Central memory CD8-positive, alpha-beta T cell (primary cell): ENCODE results near the gene HOXA5.

ENCODE experiments used
- ATAC-seq: fragments of 150-1000 bp; cut with Tn5 transposase; replicated peaks from 2 replicates; pipeline ENCODE4 v1.10.0; 2022; ENCODE audit warnings: mild to moderate bottlenecking, moderate FRiP score, moderate number of reproducible peaks; ENCODE audit not compliant: poor library complexity, severe bottlenecking; ENCODE audit errors: extremely low read depth
- DNase-seq, 2 donors: peaks; one replicate each; pipeline ENCODE4 v3.0.0; 2021; ENCODE audit warnings: low spot score in 2 of 2
- H3K27ac Mint-ChIP-seq: one replicate; pipeline ENCODE4 v1.8.0; 2022; ENCODE audit warnings: low read depth, mild to moderate bottlenecking, moderate library complexity, mixed read lengths
- H3K27me3 Mint-ChIP-seq: one replicate; pipeline ENCODE4 v1.8.0; 2022; ENCODE audit warnings: mixed read lengths
- H3K36me3 Mint-ChIP-seq: one replicate; pipeline ENCODE4 v1.8.0; 2022; ENCODE audit warnings: mild to moderate bottlenecking, moderate library complexity, mixed read lengths; ENCODE audit not compliant: insufficient read depth
- H3K4me1 Mint-ChIP-seq: one replicate; pipeline ENCODE4 v1.8.0; 2022; ENCODE audit warnings: mixed read lengths
- H3K4me3 Mint-ChIP-seq: one replicate; pipeline ENCODE4 v1.8.0; 2022; ENCODE audit warnings: mild to moderate bottlenecking, moderate library complexity, mixed read lengths
- H3K9me3 Mint-ChIP-seq: one replicate; pipeline ENCODE4 v1.8.0; 2022; ENCODE audit warnings: mixed read lengths

HOXA5 gene

DNA sequence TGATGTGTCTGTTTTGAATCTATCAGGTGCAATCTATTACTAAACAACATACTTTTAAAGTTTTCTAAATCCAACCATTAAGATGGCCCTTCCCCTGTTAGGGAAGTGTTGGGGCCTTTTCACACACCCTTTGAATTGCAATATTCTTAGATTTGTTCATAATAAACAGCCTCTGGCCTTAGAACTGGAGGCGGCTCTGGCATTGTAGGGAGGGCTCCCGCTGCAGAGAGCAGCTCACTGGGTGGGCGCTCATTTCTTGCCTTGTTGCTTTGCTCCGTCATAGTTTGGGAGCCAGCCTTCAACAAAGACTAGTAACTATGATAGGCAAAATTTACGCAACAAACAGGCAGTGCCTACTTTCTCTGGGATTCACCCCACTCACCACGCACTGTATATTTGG lies 34.9 kb upstream of the HOXA5 start:
- no peak for DNase-seq
- peaks cover 77% of the 10 kb centered on the region for H3K27me3 Mint-ChIP-seq

DNA sequence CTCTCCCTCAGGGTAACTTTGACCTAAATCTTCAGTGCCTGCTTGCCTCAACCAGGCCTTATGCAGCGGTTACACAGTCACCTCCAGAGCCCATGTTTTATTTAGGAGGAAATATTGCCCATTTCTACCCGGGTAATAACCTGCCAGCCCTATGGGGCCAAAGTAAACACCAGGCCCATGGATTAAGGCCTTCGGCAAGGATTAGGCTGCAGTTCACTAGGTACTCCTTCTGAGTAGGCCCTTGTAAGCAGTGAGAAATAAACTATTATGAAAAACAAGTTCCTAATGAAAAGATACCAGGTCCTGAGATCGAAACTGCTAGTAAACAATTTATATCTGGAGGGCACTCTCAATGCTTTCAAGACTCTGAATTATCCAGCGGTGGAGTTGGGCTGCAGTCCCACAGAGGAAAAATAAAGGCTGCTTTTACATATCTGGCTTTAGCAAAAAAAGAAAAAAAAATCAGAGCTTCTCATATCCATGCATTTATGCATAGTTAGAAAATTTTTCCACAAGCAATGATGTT lies 34.4 kb upstream of the HOXA5 start:
- H3K27me3 Mint-ChIP-seq: peaks cover 73% of the 10 kb centered on the region
- no peak overlapping the region for H3K4me3 Mint-ChIP-seq
- peaks cover 11% of the 10 kb centered on the region for H3K4me1 Mint-ChIP-seq
- H3K36me3 Mint-ChIP-seq: peaks cover 7% of the 10 kb centered on the region
- no peaks in the 10 kb centered on the region for H3K9me3 Mint-ChIP-seq
- DNase-seq (no peak), ATAC-seq (no peak)
- H3K27ac Mint-ChIP-seq: no peak overlapping the region

More for the DNA sequence above, 34.9 kb upstream of the HOXA5 start:
- peaks cover 5% of the 10 kb centered on the region for H3K36me3 Mint-ChIP-seq
- no peaks in the 10 kb centered on the region for H3K9me3 Mint-ChIP-seq
- ATAC-seq: no peak
- no peak overlapping the region for H3K4me3 Mint-ChIP-seq
- H3K27ac Mint-ChIP-seq: no peak overlapping the region
- H3K4me1 Mint-ChIP-seq: peaks cover 11% of the 10 kb centered on the region

DNA sequence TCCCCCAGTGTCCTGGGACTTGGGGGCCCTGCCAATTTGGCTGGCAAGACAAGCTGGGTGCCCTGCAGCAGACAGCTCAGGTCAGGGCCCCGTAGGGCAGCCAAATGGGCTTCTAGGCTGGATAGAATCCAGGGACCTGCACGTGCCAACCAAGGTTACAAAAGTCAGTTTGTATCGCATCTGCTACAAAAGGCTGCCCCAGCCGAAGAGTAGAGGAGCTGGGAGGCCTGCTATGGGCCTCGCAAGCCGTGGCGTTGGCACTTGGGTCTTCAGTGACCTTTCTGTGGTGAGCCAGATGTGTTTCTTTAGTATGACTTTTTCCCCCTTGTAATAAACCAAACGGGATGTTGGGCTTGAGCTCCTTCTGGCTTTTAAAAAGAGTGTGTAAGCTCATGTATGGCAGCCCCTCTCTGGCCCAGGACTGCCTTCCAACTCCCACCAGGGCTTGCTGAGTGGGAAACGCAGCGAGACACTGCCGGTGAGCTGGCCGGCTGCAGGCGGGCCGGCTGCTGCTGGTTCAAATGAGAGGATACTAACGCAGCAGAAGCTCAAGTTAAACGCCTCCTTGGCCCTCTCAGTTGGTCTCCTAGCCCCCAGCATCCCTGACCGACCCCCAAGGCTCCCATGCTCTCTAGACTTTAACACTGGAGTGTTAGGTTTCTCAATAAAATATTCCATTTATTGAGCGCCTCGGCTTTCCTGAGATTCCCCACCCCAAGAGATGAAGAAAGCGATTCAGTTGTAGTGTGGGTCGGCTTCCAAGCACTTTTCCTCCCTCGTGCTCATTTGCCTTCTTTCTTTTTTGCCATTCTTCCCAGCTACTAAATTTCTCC lies 33.7 kb upstream of the HOXA5 start:
- no peak overlapping the region for H3K4me3 Mint-ChIP-seq
- peaks cover 73% of the 10 kb centered on the region for H3K27me3 Mint-ChIP-seq
- ATAC-seq (no peak), DNase-seq (no peak)
- no peak overlapping the region for H3K27ac Mint-ChIP-seq
- peaks cover 10% of the 10 kb centered on the region for H3K36me3 Mint-ChIP-seq
- peaks cover 16% of the 10 kb centered on the region for H3K4me1 Mint-ChIP-seq
- H3K9me3 Mint-ChIP-seq: no peaks in the 10 kb centered on the region

DNA sequence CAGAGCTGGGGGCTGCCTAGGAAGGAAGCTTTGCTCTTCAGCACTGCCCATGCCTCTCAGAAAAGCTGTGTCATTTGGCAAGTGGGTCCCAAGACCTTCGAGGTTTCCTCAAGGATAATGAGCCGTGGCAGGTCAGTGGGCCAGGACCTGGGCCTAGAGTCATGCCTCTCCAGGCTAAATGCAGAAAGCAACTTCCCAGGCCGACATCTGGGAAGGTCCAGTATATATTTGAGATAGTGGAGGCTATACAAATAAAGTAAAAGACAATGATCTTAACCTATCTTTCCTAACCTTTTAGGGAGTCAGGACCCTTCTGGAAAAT lies 33.0 kb upstream of the HOXA5 start:
- peaks cover 11% of the 10 kb centered on the region for H3K36me3 Mint-ChIP-seq
- no peak for ATAC-seq
- peaks cover 23% of the 10 kb centered on the region for H3K4me1 Mint-ChIP-seq
- no peaks in the 10 kb centered on the region for H3K9me3 Mint-ChIP-seq
- no peak overlapping the region for H3K4me3 Mint-ChIP-seq
- peaks cover 74% of the 10 kb centered on the region for H3K27me3 Mint-ChIP-seq
- H3K27ac Mint-ChIP-seq: no peak overlapping the region
- DNase-seq: no peak

DNA sequence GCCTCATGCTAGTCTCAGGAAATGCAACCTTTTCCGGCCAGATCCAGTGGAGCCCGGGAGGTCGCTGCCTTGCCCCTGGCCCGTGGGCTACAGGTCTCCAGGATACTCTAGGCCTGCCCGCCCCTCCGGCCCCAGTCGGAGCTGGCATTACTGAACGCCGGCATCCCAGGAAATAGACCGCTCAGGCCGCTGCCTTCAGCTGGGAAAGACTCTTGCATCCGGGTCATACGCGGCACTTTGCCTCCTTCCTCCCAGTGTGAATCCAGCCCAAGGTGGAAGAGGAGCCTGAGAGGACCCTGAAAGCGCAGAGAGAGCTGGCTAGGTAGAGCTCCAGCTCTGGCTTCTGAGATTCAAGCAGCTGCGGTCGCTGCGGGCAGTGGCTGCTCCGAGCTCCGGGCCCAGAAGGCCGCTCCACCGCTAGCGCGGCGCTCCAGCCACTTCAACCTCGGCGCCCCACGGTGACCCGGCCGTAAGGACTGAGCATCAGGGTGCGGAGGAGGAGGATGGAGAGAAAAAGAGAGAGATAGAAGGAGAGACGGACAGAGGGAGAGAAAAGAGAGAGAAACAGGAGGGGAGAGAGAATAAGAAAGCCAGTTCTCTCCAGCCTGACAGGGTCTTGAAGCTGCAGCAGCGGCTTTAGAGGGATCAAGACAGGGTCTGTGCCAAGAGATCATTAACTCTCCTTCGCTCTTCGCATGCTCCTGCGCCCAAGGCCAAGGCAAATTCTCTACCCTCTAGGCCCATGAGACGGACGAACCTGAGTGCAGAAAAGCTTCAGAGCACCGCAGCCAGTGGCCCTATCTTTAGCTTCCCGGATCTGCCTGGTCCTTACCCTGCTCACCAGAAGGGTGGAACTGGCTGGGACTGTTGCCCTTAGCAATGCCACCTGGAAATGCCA lies 32.4 kb upstream of the HOXA5 start:
- Mint-ChIP-seq H3K4me3 (no peak overlapping the region), H3K9me3 (no peaks in the 10 kb centered on the region), H3K27ac (no peak overlapping the region), H3K27me3 (peaks cover 74% of the 10 kb centered on the region), H3K36me3 (peaks cover 13% of the 10 kb centered on the region), H3K4me1 (peaks cover 26% of the 10 kb centered on the region)
- DNase-seq (no peak), ATAC-seq (no peak)

DNA sequence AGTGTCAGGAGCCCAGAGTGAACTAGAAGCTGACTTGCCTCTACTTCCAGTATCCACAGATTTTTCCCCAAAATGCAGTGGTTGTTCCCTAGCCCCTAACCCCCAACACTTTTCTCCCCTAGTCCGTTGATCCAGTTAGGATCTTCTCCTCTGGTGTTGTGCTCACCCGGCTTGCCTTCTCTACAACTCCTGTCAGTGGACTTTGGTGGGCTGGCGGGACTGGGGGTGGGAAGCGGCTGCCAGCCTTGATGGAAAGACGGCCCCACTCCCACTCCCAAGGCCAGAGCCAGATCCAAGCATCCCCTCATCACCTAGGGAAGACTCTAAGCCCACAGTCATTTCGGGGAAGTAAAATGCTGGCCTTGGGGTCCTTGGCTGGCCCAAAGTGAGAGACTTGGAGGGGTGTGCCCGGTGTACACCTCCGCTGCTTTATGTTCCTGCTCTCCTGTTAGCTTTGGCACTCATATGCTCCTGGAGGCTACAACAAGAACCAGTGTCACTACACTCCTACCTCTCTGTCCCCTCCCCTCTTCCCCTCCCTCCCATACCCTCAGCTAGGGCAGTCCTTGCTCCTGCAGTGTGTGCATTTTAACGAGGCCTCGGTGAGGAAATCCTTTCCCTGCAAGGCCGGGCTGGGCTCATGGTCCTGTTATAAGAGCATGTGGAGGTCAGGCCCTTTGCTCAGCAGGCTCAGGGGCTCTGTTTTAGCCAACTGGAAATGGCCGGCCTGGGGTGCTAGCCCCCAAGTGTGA lies 31.6 kb upstream of the HOXA5 start:
- no peaks in the 10 kb centered on the region for H3K9me3 Mint-ChIP-seq
- H3K27ac Mint-ChIP-seq: no peak overlapping the region
- DNase-seq (no peak), ATAC-seq (no peak)
- H3K4me1 Mint-ChIP-seq: peaks cover 21% of the 10 kb centered on the region
- H3K27me3 Mint-ChIP-seq: peaks cover 74% of the 10 kb centered on the region
- H3K36me3 Mint-ChIP-seq: peaks cover 15% of the 10 kb centered on the region
- peak overlapping the region; percentile 68 for H3K4me3 Mint-ChIP-seq

DNA sequence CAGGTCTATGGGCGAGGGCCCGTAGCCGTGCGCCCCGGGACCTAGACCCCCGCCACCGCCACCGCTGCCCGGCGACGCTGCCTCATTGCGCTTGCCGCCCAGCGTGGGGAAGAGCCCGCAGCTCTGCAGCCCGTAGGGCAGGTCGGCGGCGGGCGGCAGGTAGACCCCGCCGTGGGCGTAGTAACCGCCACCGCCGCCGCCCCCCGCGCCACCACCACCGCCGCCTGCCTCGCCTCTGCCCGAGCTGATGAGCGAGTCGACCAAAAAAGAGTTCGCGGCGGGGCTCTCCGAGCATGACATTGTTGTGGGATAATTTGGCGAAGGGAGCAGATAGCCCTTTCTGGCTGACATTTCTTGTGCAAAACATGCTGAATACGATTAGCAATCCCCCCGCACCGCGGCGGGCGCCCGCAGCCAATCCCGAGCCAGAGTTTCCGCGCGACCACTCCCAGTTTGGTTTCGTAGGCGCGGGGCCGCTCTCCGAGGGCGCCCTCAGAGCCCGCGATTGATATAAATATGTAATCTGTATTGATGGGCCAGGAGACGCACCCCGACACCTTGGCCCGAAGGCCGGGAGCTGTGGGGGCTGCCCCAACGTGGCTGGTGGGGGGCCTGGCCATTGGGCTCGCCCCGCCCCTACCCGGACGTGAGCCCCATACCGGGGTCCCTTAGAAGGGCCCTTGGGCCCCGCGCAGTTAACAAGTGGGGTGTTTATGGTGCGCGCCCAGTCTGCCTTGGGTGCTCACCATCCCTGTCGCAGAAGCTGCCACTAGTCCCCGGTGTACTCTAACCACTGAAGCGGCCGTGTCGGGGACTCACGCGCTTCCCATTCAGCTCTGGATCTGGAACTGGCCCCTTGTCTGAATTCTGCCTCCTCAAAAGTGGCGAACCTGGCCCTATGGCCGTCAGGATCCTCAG lies 30.7 kb upstream of the HOXA5 start, which contains the start of gene HOXA10:
TSS of gene HOXA10 (minus strand) at position 365 of the 918 bp plus-strand sequence. CDS start at position 351, 14 bp downstream.
- no peaks in the 10 kb centered on the region for H3K9me3 Mint-ChIP-seq
- H3K4me1 Mint-ChIP-seq: peaks cover 14% of the 10 kb centered on the region
- DNase-seq (no peak), ATAC-seq (no peak)
- peak within 1 kb of the TSS; percentile 69 for H3K4me3 Mint-ChIP-seq
- H3K27me3 Mint-ChIP-seq: peaks cover 74% of the 10 kb centered on the region
- no peak within 1 kb of the TSS for H3K27ac Mint-ChIP-seq
- H3K36me3 Mint-ChIP-seq: peaks cover 17% of the 10 kb centered on the region

DNA sequence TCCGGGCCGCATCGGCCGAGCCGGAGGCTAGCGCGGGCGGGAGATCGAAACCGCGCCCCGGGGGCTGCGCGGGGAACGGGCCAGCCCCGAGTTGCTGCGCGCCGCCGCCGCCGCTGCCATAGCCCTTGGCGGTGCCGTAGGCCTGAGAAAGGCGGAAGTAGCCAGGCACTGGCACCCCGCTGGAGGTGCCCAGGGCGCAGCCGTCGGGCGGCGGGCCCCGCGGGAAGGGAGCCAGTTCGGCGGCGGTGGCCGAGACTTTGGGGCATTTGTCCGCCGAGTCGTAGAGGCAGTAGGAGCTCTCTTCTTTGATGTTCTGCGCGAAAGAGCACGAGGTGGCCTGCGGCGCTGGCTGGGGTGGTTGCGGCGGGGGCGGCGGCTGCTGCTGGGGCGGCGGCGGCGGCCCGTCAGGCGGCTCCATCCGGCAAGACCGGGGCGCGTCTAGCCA lies 30.1 kb upstream of the HOXA5 start:
- Mint-ChIP-seq H3K9me3 (no peaks in the 10 kb centered on the region), H3K4me1 (peaks cover 18% of the 10 kb centered on the region), H3K27ac (no peak overlapping the region), H3K36me3 (peaks cover 22% of the 10 kb centered on the region), H3K4me3 (peak overlapping the region; percentile 69), H3K27me3 (peaks cover 75% of the 10 kb centered on the region)
- ATAC-seq: peak; percentile 65
- no peak for DNase-seq

DNA sequence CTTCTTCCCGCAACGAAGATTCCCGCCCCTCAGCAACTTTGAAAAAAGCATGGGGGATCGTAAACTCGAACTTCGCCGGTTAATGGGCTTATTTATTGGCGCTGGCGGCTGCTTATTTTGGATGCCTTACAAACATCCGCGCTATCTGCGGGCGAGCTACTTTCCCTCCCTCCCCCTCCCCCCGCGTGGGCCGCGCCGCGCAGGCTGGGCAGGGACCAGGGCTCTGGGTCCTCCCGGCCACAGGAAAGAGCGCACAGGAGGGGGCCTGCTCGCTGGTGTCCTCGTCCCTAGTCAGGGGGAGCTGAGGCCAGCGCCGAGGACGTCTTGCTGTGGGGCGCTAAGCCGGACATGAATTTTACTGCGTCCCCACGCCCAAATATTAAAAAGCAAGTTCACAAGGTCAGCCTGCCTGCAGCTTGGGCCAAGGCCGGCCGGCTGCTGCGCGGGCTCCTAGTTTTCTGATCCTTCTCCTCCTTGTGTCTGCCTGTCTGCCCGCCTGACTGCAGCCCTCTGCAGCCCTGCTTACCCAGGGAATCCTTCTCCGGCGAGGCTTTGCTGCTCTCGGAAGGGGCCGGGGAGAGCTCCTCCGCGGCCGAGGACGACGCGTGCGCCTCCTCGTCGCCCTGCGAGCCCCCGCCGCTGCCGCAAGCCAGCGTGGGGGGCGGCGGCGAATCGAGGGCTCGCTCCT lies 29.5 kb upstream of the HOXA5 start:
- H3K27me3 Mint-ChIP-seq: peaks cover 78% of the 10 kb centered on the region
- ATAC-seq (peak; percentile 22), DNase-seq (no peak)
- H3K27ac Mint-ChIP-seq: peak overlapping the region; percentile 72
- no peaks in the 10 kb centered on the region for H3K9me3 Mint-ChIP-seq
- H3K4me1 Mint-ChIP-seq: peaks cover 20% of the 10 kb centered on the region
- peaks cover 24% of the 10 kb centered on the region for H3K36me3 Mint-ChIP-seq
- H3K4me3 Mint-ChIP-seq: peak overlapping the region; percentile 69

DNA sequence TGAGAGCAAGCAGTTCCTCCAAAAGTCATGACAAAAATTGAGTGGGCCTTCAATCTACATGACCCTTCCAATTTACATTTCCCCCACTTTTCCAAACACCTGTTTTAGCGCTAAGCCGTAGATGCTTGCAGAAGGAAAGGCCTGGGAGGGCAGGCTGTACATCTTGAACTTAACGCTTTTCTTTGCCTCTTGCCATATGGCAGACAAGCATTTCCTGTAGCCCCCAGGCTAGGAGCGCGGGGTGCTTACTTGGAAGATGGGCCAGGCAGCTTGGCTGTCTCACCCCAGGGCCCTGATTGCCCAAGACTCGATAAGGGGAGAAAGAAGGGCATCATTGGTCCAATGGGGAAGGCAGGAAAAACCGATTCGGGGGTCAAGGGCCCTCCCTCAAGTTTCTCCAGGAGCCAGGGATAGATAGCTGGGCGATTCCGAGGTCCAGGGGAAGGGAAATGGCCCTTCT lies 28.9 kb upstream of the HOXA5 start:
- H3K9me3 Mint-ChIP-seq: no peaks in the 10 kb centered on the region
- H3K4me3 Mint-ChIP-seq: peak overlapping the region; percentile 69
- DNase-seq (no peak), ATAC-seq (no peak)
- H3K27ac Mint-ChIP-seq: peak overlapping the region; percentile 72
- peaks cover 24% of the 10 kb centered on the region for H3K36me3 Mint-ChIP-seq
- H3K4me1 Mint-ChIP-seq: peaks cover 23% of the 10 kb centered on the region
- peaks cover 78% of the 10 kb centered on the region for H3K27me3 Mint-ChIP-seq
